Tibial artery (tissue), 4 donors: ENCODE data around the gene AIF1.

Experiments
- DNase-seq, 2 donors: peaks; one replicate each; pipeline ENCODE4 v3.0.0-alpha.2; 2019
- H3K27ac ChIP-seq, 2 donors: fragments of 200-600 bp; sonication (generic) in 1 of 2; 1 replicate in 1 of 2; 2 replicates in 1 of 2; pipeline ENCODE4 v1.5.1; 2018 to 2019; ENCODE audit warnings: mild to moderate bottlenecking in 1 of 2
- H3K27me3 ChIP-seq, 2 donors: fragments of 200-600 bp; sonication (generic) in 1 of 2; one replicate each; pipeline versions ENCODE4 v1.5.1 to v1.6.0; 2016 to 2019
- H3K36me3 ChIP-seq, 3 donors: fragments of 200-600 bp; sonication (generic) in 2 of 3; one replicate each; pipeline ENCODE4 v1.5.1; 2016 to 2019; ENCODE audit warnings: mild to moderate bottlenecking in 2 of 3
- H3K4me1 ChIP-seq, 4 donors: fragments of 200-600 bp; sonication (generic) in 2 of 4; 1 replicate in 3 of 4; 2 replicates in 1 of 4; pipeline ENCODE4 v1.5.1; 2016 to 2019
- H3K4me3 ChIP-seq, 2 donors: fragments of 200-600 bp; sonication (generic) in 1 of 2; 1 replicate in 1 of 2; 2 replicates in 1 of 2; pipeline ENCODE4 v1.5.1; 2018 to 2019; ENCODE audit warnings: mild to moderate bottlenecking in 2 of 2
- H3K9me3 ChIP-seq, 3 donors: fragments of 200-600 bp; sonication (generic) in 1 of 3; one replicate each; pipeline ENCODE4 v1.5.1; 2016 to 2019
- CTCF ChIP-seq, 2 experiments: fragments of 200-600 bp in 1 of 2; fragments of 450-650 bp in 1 of 2; IDR thresholded peaks; one replicate each; pipeline ENCODE4 v1.5.1; 2017 to 2019; ENCODE audit warnings: antibody characterized with exemption in 2 of 2, mild to moderate bottlenecking in 1 of 2, moderate library complexity in 1 of 2
- intact Hi-C: fragments of 100-400 bp; cut with DNase I; formaldehyde crosslinking; loops from one replicate; pipeline ENCODE4 v1.15.0; 2023; ENCODE audit warnings: low total_unique reads

AIF1 gene

GRCh38 chr6:31659649-31660380, 44.8 kb downstream of the AIF1 start:
- intact Hi-C loops: no loop called here
- peaks cover 4 to 54% (median 24%) of the 10 kb centered on the region in 3 donors for H3K36me3 ChIP-seq
- H3K27me3 ChIP-seq: no peaks in the 10 kb centered on the region
- H3K4me3 ChIP-seq: peak overlapping the region; percentile 67 to 68
- peak overlapping the region; percentile 78 to 81 for H3K27ac ChIP-seq
- TF ChIP-seq CTCF (IDR thresholded peaks at IDR 0.05): no peak
- no peak for DNase-seq
- peaks cover 6 to 76% (median 51%) of the 10 kb centered on the region in 4 donors for H3K4me1 ChIP-seq
- no peaks in the 10 kb centered on the region for H3K9me3 ChIP-seq

GRCh38 chr6:31660381-31661261, 45.6 kb downstream of the AIF1 start, which contains the start of gene C6orf47:
C6orf47 (minus strand) TSS chr6:31660778; CDS start chr6:31659947, 831 bp downstream.
- no peak for TF ChIP-seq CTCF (IDR thresholded peaks at IDR 0.05)
- peak within 1 kb of the TSS; percentile 67 to 68 for H3K4me3 ChIP-seq
- intact Hi-C loops: no loop called here
- no peaks in the 10 kb centered on the region for H3K27me3 ChIP-seq
- H3K27ac ChIP-seq: peak within 1 kb of the TSS; percentile 78 to 81
- peaks cover 6 to 68% (median 51%) of the 10 kb centered on the region in 4 donors for H3K4me1 ChIP-seq
- DNase-seq: peak; percentile 88 to 94
- H3K9me3 ChIP-seq: no peaks in the 10 kb centered on the region
- peaks cover 4 to 49% (median 24%) of the 10 kb centered on the region in 3 donors for H3K36me3 ChIP-seq

GRCh38 chr6:31661262-31662123, 46.5 kb downstream of the AIF1 start:
- DNase-seq: no peak
- peak overlapping the region; percentile 67 to 68 for H3K4me3 ChIP-seq
- no peak for TF ChIP-seq CTCF (IDR thresholded peaks at IDR 0.05)
- H3K4me1 ChIP-seq: peaks cover 6 to 67% (median 53%) of the 10 kb centered on the region in 4 donors
- peak overlapping the region; percentile 78 to 81 for H3K27ac ChIP-seq
- intact Hi-C loops: no loop called here
- H3K9me3 ChIP-seq: no peaks in the 10 kb centered on the region
- H3K36me3 ChIP-seq: peaks cover 4 to 41% (median 24%) of the 10 kb centered on the region in 3 donors
- no peaks in the 10 kb centered on the region for H3K27me3 ChIP-seq

GRCh38 chr6:31662124-31662723, 47.2 kb downstream of the AIF1 start:
- H3K27ac ChIP-seq: peak overlapping the region; percentile 11 to 78
- H3K4me3 ChIP-seq: no peak overlapping the region
- H3K27me3 ChIP-seq: no peaks in the 10 kb centered on the region
- no peak for TF ChIP-seq CTCF (IDR thresholded peaks at IDR 0.05)
- peaks cover 6 to 35% (median 23%) of the 10 kb centered on the region in 3 donors for H3K36me3 ChIP-seq
- H3K4me1 ChIP-seq: peaks cover 6 to 73% (median 60%) of the 10 kb centered on the region in 4 donors
- no peaks in the 10 kb centered on the region for H3K9me3 ChIP-seq
- DNase-seq: no peak
- intact Hi-C loops: no loop called here
